CD14-positive monocyte (primary cell): Measurements from ENCODE around the gene HSD11B2. TPM values are rescaled to one million over a fixed set of nuclear protein-coding genes. Genes with fewer than 3 reads are reported as not detected.
A peak's percentile ranks its signal among the peaks of the same experiment; 100 is the strongest.

Source experiments
- DNase-seq, 3 donors: peaks; one replicate each; pipeline ENCODE4 v3.0.0-alpha.2; 2011 to 2022
- H2AFZ ChIP-seq: 2 replicates; pipeline ENCODE4 v1.6.0; 2012; ENCODE audit warnings: mild to moderate bottlenecking, low read depth, low read length, inconsistent platforms; ENCODE audit not compliant: insufficient read depth, poor library complexity, severe bottlenecking
- H3K27ac ChIP-seq, 2 donors: 1 replicate in 1 of 2; 2 replicates in 1 of 2; pipeline ENCODE4 v1.5.1; 2012 to 2013; ENCODE audit warnings: low read length in 2 of 2, control low read depth in 1 of 2, inconsistent platforms in 1 of 2, low read depth in 1 of 2, mild to moderate bottlenecking in 1 of 2
- H3K27me3 ChIP-seq, 2 donors: one replicate each; pipeline versions ENCODE4 v1.6.0 to v1.6.1; 2011 to 2013; ENCODE audit warnings: low read length in 2 of 2; ENCODE audit not compliant: control insufficient read depth in 2 of 2, insufficient read depth in 2 of 2
- H3K36me3 ChIP-seq, 2 donors: replicated peaks in 1 of 2; 1 replicate in 1 of 2; 2 replicates in 1 of 2; pipeline versions ENCODE4 v1.5.1 to v1.6.1; 2012 to 2013; ENCODE audit warnings: low read length in 2 of 2, control low read depth in 1 of 2, inconsistent platforms in 1 of 2, mild to moderate bottlenecking in 1 of 2; ENCODE audit not compliant: insufficient read depth in 2 of 2, control insufficient read depth in 1 of 2
- H3K4me1 ChIP-seq, 2 donors: 1 replicate in 1 of 2; 2 replicates in 1 of 2; pipeline versions ENCODE4 v1.5.1 to v1.6.1; 2012 to 2013; ENCODE audit warnings: low read length in 2 of 2, control low read depth in 1 of 2, inconsistent platforms in 1 of 2, mild to moderate bottlenecking in 1 of 2, moderate library complexity in 1 of 2; ENCODE audit not compliant: insufficient read depth in 2 of 2, control insufficient read depth in 1 of 2
- H3K4me2 ChIP-seq: replicated peaks from 2 replicates; pipeline ENCODE3; 2012; ENCODE audit warnings: low read length, moderate library complexity, mild to moderate bottlenecking; ENCODE audit not compliant: poor library complexity, severe bottlenecking; ENCODE audit errors: extremely low read depth
- H3K4me3 ChIP-seq, 3 experiments: fragments of 200-600 bp in 1 of 3; sonication (generic) in 1 of 3; replicated peaks in 1 of 3; 1 replicate in 2 of 3; 2 replicates in 1 of 3; pipeline ENCODE4 v1.5.1; 2011 to 2013; ENCODE audit warnings: low read length in 3 of 3, mild to moderate bottlenecking in 3 of 3, control low read depth in 2 of 3, low read depth in 2 of 3, inconsistent platforms in 1 of 3, moderate library complexity in 1 of 3
- H3K79me2 ChIP-seq: 2 replicates; pipeline ENCODE4 v1.6.0; 2012; ENCODE audit warnings: mild to moderate bottlenecking, control low read depth, inconsistent platforms, low read length, moderate library complexity; ENCODE audit not compliant: insufficient read depth
- H3K9ac ChIP-seq: 2 replicates; pipeline ENCODE4 v1.6.0; 2017; ENCODE audit warnings: low read length, mild to moderate bottlenecking; ENCODE audit not compliant: insufficient read depth, poor library complexity, severe bottlenecking
- H3K9me3 ChIP-seq, 2 donors: replicated peaks in 1 of 2; 1 replicate in 1 of 2; 2 replicates in 1 of 2; pipeline versions ENCODE4 v1.5.1 to v1.6.1; 2012 to 2013; ENCODE audit warnings: low read length in 2 of 2, control low read depth in 1 of 2; ENCODE audit not compliant: control insufficient read depth in 1 of 2, insufficient read depth in 1 of 2
- H4K20me1 ChIP-seq: 2 replicates; pipeline ENCODE4 v1.6.0; 2012; ENCODE audit warnings: mild to moderate bottlenecking, low read length, control low read depth, moderate library complexity; ENCODE audit not compliant: insufficient read depth
- H3K27ac Mint-ChIP-seq, 7 donors: one replicate each; pipeline ENCODE4 v1.8.0; 2020; ENCODE audit warnings: mild to moderate bottlenecking in 7 of 7, mixed read lengths in 7 of 7, moderate library complexity in 6 of 7, inconsistent platforms in 2 of 7
- H3K27me3 Mint-ChIP-seq, 3 donors: one replicate each; pipeline ENCODE4 v1.8.0; 2021 to 2022; ENCODE audit warnings: low read depth in 3 of 3, mild to moderate bottlenecking in 3 of 3, mixed read lengths in 3 of 3, moderate library complexity in 3 of 3, inconsistent platforms in 1 of 3
- H3K36me3 Mint-ChIP-seq, 2 donors: one replicate each; pipeline ENCODE4 v1.8.0; 2020; ENCODE audit warnings: mixed read lengths in 2 of 2, inconsistent platforms in 1 of 2, mild to moderate bottlenecking in 1 of 2
- H3K4me1 Mint-ChIP-seq: one replicate; pipeline ENCODE4 v1.8.0; 2020; ENCODE audit warnings: mild to moderate bottlenecking, mixed read lengths
- H3K4me3 Mint-ChIP-seq, 2 donors: one replicate each; pipeline ENCODE4 v1.8.0; 2020; ENCODE audit warnings: mild to moderate bottlenecking in 2 of 2, mixed read lengths in 2 of 2, moderate library complexity in 1 of 2
- H3K9me3 Mint-ChIP-seq, 7 donors: one replicate each; pipeline ENCODE4 v1.8.0; 2020 to 2022; ENCODE audit warnings: mixed read lengths in 7 of 7, mild to moderate bottlenecking in 6 of 7, moderate library complexity in 6 of 7, inconsistent platforms in 2 of 7
- CTCF ChIP-seq: fragments of 200-600 bp; IDR thresholded peaks from one replicate; pipeline ENCODE4 v1.8.0; 2022; ENCODE audit warnings: antibody characterized with exemption, mild to moderate bottlenecking
- WGBS: methylation state at CpG from one replicate; pipeline ENCODE4 v1.1.5; 2013; ENCODE audit warnings: missing lambda C conversion rate; ENCODE audit not compliant: insufficient coverage; 5-methylcytosine and 5-hydroxymethylcytosine counted together
- intact Hi-C, 2 donors: fragments of 100-400 bp; cut with micrococcal nuclease; formaldehyde crosslinking; loops; one replicate each; pipeline versions ENCODE4 v1.15.0 to v1.15.1; 2023
- polyA plus RNA-seq, 3 donors: library from polyadenylated mRNA; depleted of rRNA in 1 of 3; unstranded in 2 of 3; stranded (reverse) in 1 of 3; fragments of 300-500 nt in 2 of 3; fragments of >200 nt in 1 of 3; fragmentation: Illumina TruSeq in 2 of 3; gene quantifications; 1 replicate in 2 of 3; 2 replicates in 1 of 3; pipeline ENCODE4 v1.2.3, GENCODE V29; 2012 to 2021

The HSD11B2 gene
- polyA plus RNA-seq, 3 donors: not detected

GRCh38 chr16:67464565-67464964, 33.6 kb downstream of the HSD11B2 start:
- peak overlapping the region in 2 of 7 donors; percentile 37 to 83 for H3K27ac Mint-ChIP-seq
- Histone ChIP-seq H3K79me2 (peaks cover 100% of the 10 kb centered on the region), H3K27ac (peak overlapping the region in 1 of 2 donors; percentile 48), H2AFZ (no peak overlapping the region), H3K36me3 (peaks cover 31 to 81% of the 10 kb centered on the region in 2 donors), H3K9me3 (no peaks in the 10 kb centered on the region), H3K4me3 (no peak overlapping the region), H3K4me1 (peaks cover 29 to 56% of the 10 kb centered on the region in 2 donors), H3K9ac (no peak overlapping the region), H3K27me3 (no peaks in the 10 kb centered on the region), H3K4me2 (no peak overlapping the region), H4K20me1 (peaks cover 100% of the 10 kb centered on the region)
- DNase-seq: no peak
- 100% methylated on average over 2 of the region's 2 CpGs for WGBS
- peaks cover 73% of the 10 kb centered on the region for H3K4me1 Mint-ChIP-seq
- no peak overlapping the region for H3K4me3 Mint-ChIP-seq
- H3K27me3 Mint-ChIP-seq: no peaks in the 10 kb centered on the region
- no peak for TF ChIP-seq CTCF
- intact Hi-C loops: loop anchor here in 1 of 2 donors (2.0 kb wide), 1 partner anchor 36 kb away; no protein-coding TSS in a partner anchor
- peaks cover 24 to 70% of the 10 kb centered on the region in 2 donors for H3K36me3 Mint-ChIP-seq
- H3K9me3 Mint-ChIP-seq: no peaks in the 10 kb centered on the region

- H3K79me2 ChIP-seq: peaks cover 100% of the 10 kb centered on the region
- intact Hi-C loops: loop anchor here in 1 of 2 donors (5.0 kb wide), 1 partner anchor 39 kb away; no protein-coding TSS in a partner anchor
- H3K4me1 ChIP-seq: peaks cover 34 to 48% of the 10 kb centered on the region in 2 donors
- peak overlapping the region in 6 of 7 donors; percentile 56 to 80 (median 62) for H3K27ac Mint-ChIP-seq
- peaks cover 71% of the 10 kb centered on the region for H3K4me1 Mint-ChIP-seq
- no peaks in the 10 kb centered on the region for H3K27me3 Mint-ChIP-seq
- TF ChIP-seq CTCF: no peak
- no peak overlapping the region for H3K4me2 ChIP-seq
- no peak overlapping the region for H3K4me3 ChIP-seq
- no peaks in the 10 kb centered on the region for H3K9me3 ChIP-seq
- no peaks in the 10 kb centered on the region for H3K9me3 Mint-ChIP-seq
- H3K36me3 Mint-ChIP-seq: peaks cover 10 to 54% of the 10 kb centered on the region in 2 donors
- H3K27me3 ChIP-seq: no peaks in the 10 kb centered on the region
- no peak overlapping the region for H3K9ac ChIP-seq
- WGBS: 86% methylated on average over 2 of the region's 6 CpGs
- peaks cover 18 to 61% of the 10 kb centered on the region in 2 donors for H3K36me3 ChIP-seq
- no peak overlapping the region for H3K4me3 Mint-ChIP-seq
- H2AFZ ChIP-seq: no peak overlapping the region
- no peak for DNase-seq
- peak overlapping the region in 1 of 2 donors; percentile 48 for H3K27ac ChIP-seq
- peaks cover 100% of the 10 kb centered on the region for H4K20me1 ChIP-seq
These were observed 35.7 kb downstream of the HSD11B2 start for GRCh38 chr16:67466581-67466980.
